22Rv1 (cell line): ENCODE data around the gene COL6A3.

ENCODE experiments used
- H3K27ac ChIP-seq: fragments of 450-650 bp; 2 replicates; pipeline ENCODE4 v1.5.1; 2017
- ZFX ChIP-seq: fragments of 450-650 bp; IDR thresholded peaks from 2 replicates; pipeline ENCODE4 v1.6.1; 2017; ENCODE audit warnings: antibody characterized with exemption, borderline replicate concordance
- TF ChIP-seq, protein P1 (sequence below): fragments of 450-650 bp; IDR thresholded peaks from 2 replicates; pipeline ENCODE4 v1.5.1; 2017; ENCODE audit warnings: mild to moderate bottlenecking

The COL6A3 gene

GRCh38 chr2:237426517-237426916, 12.6 kb upstream of the COL6A3 start:
- TF ChIP-seq, protein P1, sequence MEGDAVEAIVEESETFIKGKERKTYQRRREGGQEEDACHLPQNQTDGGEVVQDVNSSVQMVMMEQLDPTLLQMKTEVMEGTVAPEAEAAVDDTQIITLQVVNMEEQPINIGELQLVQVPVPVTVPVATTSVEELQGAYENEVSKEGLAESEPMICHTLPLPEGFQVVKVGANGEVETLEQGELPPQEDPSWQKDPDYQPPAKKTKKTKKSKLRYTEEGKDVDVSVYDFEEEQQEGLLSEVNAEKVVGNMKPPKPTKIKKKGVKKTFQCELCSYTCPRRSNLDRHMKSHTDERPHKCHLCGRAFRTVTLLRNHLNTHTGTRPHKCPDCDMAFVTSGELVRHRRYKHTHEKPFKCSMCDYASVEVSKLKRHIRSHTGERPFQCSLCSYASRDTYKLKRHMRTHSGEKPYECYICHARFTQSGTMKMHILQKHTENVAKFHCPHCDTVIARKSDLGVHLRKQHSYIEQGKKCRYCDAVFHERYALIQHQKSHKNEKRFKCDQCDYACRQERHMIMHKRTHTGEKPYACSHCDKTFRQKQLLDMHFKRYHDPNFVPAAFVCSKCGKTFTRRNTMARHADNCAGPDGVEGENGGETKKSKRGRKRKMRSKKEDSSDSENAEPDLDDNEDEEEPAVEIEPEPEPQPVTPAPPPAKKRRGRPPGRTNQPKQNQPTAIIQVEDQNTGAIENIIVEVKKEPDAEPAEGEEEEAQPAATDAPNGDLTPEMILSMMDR, result no peak
- no peak for TF ChIP-seq ZFX
- no peak overlapping the region for H3K27ac ChIP-seq

GRCh38 chr2:237425320-237425719, 11.4 kb upstream of the COL6A3 start:
- no peak for TF ChIP-seq ZFX
- TF ChIP-seq, protein P1, result no peak
- no peak overlapping the region for H3K27ac ChIP-seq

GRCh38 chr2:237424544-237424943, 10.6 kb upstream of the COL6A3 start:
- TF ChIP-seq, protein P1, result no peak
- no peak for TF ChIP-seq ZFX
- no peak overlapping the region for H3K27ac ChIP-seq

GRCh38 chr2:237423891-237424290, 9.9 kb upstream of the COL6A3 start:
- no peak for TF ChIP-seq ZFX
- TF ChIP-seq, protein P1, result no peak
- H3K27ac ChIP-seq, result no peak overlapping the region

DNA sequence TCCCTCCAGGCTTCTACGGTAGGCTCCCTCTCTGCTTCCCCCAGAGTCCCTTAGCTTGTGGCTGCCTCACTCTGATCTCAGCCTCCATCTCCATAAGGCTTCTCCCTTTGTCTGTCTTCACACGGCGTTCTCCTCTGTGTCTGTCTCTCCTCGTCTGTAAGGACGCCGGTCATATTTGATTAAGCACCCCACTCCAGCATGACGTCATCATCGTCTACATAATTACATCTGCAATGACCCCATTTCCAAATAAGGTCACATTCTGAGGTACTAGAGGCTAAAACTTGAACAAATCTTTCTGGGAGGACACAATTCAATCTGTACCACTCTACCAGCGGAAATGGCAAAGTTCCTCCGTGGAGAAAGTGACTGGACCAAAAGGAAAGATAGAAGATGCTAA, 8.3 kb upstream of the COL6A3 start:
- no peak overlapping the region for H3K27ac ChIP-seq
- TF ChIP-seq, protein P1, result no peak

- no peak for TF ChIP-seq ZFX
- TF ChIP-seq, protein P1, result peak; percentile 92
- no peak overlapping the region for H3K27ac ChIP-seq
These were observed 7.7 kb upstream of the COL6A3 start for GRCh38 chr2:237421542-237422116.

DNA sequence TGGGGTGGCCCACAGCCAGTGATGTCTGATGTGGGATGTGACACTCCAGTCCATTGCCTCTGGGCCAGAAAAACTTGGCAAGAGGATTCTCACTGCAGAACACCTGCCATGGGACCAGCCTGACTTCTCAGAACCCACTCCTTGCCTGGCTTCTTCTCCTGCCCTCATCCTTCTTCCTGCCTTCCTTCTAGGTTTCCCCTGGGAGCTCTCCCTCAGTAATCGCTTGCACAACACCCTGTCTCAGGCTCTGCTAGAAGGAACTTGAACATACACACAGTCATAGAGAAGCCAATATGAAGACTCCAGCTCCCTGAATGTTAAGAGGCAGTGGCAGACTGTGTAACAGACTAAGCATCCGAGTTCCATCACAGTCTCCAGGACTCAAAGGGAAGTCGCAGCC, 4.3 kb upstream of the COL6A3 start:
- H3K27ac ChIP-seq, result no peak overlapping the region
- TF ChIP-seq, protein P1, result no peak
- TF ChIP-seq ZFX, result no peak
